Omental fat pad (tissue), 4 donors: Measurements from ENCODE around the gene MRPL41. TPM values are rescaled to one million over a fixed set of nuclear protein-coding genes. Genes with fewer than 3 reads are reported as not detected.
"Not testable (repeated sequence)": the region's sequence is repeated elsewhere in the genome, so short reads cannot be mapped to it uniquely, and the experiment has no call there.

Experiments used
- ATAC-seq: fragments of 150-250 bp; one replicate; pipeline ENCODE4 v1.9.1; 2016; ENCODE audit warnings: mild to moderate bottlenecking, moderate library complexity; ENCODE audit not compliant: low FRiP score
- DNase-seq: peaks from one replicate; pipeline ENCODE4 v3.0.0-alpha.2; 2019; ENCODE audit warnings: low spot score
- total RNA-seq, 4 donors: library from RNA; depleted of rRNA; stranded (reverse); fragments of >200 nt; gene quantifications; one replicate each; pipeline ENCODE4 v1.1.0, GENCODE V29; 2016
- TF ChIP-seq, protein P1 (sequence below), 3 donors: fragments of 450-650 bp; IDR thresholded peaks; one replicate each; pipeline ENCODE4 v1.5.1; 2016 to 2017; ENCODE audit warnings: antibody characterized with exemption in 3 of 3, mild to moderate bottlenecking in 3 of 3, moderate library complexity in 2 of 3

Gene MRPL41
- total RNA-seq, 4 donors from 2014 or later: 41.2 to 82.9 (median 66.6) TPM

DNA sequence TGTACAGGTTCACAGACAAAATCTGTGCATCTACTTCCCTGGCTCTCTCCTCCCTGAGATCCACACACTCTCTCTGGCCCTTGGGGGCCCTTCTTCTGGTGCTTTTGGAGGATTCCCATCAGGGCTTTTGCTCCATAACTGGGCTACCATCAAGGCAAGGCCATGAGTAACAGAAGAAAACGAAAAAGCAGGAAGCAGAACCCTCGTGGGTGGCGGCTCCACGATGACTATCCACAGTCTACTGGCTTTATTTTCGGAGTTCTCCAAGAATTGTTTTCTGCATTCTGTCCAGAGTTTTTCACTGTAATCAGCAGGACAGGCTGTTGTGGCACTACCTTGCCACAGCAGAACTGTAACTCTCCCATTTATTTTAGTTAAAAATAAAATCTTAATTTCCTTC, 21.3 kb upstream of the MRPL41 start:
- TF ChIP-seq, protein P1, sequence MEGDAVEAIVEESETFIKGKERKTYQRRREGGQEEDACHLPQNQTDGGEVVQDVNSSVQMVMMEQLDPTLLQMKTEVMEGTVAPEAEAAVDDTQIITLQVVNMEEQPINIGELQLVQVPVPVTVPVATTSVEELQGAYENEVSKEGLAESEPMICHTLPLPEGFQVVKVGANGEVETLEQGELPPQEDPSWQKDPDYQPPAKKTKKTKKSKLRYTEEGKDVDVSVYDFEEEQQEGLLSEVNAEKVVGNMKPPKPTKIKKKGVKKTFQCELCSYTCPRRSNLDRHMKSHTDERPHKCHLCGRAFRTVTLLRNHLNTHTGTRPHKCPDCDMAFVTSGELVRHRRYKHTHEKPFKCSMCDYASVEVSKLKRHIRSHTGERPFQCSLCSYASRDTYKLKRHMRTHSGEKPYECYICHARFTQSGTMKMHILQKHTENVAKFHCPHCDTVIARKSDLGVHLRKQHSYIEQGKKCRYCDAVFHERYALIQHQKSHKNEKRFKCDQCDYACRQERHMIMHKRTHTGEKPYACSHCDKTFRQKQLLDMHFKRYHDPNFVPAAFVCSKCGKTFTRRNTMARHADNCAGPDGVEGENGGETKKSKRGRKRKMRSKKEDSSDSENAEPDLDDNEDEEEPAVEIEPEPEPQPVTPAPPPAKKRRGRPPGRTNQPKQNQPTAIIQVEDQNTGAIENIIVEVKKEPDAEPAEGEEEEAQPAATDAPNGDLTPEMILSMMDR (IDR thresholded peaks at IDR 0.05): no peak
- DNase-seq (no peak), ATAC-seq (no peak)

DNA sequence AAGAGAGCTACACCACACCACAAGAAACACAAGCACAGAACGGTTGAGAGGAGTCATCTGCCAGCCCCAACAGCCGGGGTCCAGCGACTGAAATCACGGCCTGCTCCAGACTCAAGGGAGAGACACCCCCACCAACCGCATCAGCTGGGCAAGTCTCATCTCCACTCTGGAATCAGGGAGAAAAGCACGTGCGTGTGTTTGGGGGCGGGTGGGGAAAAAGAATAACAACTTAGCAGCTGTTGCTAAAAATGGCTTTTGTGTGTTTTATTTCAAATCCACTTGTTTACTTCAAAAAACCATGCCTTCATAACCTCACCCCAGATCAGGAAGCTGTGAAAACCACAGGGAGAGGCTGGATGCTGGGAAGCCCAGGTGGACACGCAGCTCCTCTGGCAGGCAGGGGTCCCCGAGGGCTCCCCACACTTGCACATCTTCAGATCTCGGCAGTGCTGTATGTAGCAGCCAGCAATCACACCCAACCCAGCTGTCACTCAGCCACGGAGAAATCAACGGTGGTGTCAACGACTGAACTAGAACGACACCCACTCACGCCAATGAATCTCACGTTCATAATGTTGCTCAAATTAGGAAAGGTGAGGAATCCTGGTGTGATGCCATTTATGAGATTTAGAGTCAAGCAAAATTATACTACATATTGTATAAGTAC, 20.4 kb upstream of the MRPL41 start:
- no peak for DNase-seq
- TF ChIP-seq, protein P1 (IDR thresholded peaks at IDR 0.05): no peak
- ATAC-seq: no peak

DNA sequence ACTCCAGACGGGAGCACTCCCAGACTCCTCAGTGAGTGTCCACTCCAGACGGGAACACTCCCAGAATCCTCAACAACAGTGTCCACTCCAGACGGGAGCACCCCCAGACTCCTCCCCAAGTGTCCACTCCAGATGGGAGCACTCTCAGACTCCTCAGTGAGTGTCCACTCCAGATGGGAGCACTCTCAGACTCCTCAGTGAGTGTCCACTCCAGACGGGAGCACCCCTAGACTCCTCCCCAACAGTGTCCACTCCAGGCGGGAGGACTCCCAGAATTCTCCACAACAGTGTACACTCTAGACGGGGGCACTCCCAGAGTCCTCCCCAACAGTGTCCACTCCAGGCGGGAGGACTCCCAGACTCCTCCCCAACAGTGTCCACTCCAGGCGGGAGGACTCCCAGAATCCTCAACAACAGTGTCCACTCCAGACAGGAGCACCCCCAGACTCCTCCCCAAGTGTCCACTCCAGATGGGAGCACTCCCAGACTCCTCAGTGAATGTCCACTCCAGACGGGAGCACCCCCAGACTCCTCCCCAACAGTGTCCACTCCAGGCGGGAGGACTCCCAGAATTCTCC, 18.7 kb upstream of the MRPL41 start:
- not testable (repeated sequence) for ATAC-seq, DNase-seq

DNA sequence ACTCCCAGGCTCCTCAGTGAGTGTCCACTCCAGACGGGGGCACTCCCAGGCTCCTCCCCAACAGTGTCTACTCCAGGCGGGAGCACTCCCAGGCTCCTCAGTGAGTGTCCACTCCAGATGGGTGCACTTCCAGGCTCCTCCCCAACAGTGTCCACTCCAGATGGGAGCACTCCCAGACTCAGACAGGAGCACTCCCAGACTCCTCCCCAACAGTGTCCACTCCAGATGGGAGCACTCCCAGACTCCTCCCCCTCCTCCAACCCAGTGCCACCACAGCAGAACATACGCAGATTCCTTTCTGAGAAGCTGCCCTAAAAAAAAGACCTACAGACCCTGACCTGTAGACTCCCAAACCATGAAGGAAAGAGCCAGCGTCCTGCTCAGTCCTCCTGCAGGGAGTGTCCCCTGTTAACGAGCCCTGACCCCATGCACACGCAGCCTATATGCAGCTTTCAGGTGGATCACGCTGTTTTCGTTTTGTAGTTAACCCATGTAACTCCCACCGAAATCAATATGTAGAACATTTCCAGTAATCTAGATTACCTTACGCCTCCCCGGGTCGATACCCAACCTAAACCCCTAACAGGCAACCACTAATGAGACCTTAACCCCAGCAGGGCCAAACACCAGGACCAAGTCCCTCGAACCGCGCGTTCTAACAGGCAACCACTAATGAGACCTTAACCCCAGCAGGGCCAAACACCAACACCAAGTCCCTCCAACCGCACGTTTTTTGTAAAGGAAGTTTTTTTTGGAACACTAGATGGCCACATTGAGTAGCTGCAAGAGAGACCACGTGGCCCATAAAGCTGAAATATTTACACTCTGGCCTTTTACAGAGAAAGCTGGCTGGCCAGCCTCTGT, 17.2 kb upstream of the MRPL41 start:
- TF ChIP-seq, protein P1 (IDR thresholded peaks at IDR 0.05): no peak
- ATAC-seq (no peak), DNase-seq (no peak)

DNA sequence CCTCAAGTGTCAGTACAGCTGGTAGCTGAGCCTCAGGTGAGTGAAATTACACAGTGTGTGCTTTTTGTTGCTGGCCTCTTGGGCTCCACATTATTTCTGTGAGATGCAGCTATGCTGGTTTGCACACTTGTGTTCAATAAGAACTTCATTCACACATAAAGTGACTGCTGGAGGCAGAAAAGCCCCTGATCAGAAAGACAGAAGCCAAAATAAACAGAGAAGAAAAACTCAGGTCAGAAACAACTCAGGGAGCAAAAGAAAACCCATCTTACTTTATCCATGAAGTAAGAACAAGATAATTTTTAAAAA, 16.6 kb upstream of the MRPL41 start:
- TF ChIP-seq, protein P1 (IDR thresholded peaks at IDR 0.05): no peak
- ATAC-seq (no peak), DNase-seq (no peak)

DNA sequence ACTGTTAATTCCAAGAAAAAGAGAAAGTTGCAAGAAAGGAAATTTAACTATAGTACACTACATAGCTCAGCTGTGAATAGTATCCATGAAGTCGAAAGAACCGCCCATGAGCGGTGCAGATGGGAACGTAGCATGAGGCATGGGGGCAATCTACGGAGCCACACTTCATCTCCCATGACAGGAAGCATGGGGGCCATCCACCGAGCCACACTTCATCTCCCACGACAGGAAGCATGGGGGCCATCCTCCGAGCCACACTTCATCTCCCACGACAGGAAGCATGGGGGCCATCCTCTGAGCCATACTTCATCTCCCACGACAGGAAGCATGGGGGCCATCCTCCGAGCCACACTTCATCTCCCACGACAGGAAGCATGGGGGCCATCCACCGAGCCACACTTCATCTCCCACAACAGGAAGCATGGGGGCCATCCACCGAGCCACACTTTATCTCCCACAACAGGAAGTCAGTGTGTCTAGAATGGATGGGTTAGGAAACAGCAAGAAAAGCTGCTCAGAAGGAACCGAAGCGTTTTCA, 15.0 kb upstream of the MRPL41 start:
- not testable (repeated sequence) for DNase-seq

DNA sequence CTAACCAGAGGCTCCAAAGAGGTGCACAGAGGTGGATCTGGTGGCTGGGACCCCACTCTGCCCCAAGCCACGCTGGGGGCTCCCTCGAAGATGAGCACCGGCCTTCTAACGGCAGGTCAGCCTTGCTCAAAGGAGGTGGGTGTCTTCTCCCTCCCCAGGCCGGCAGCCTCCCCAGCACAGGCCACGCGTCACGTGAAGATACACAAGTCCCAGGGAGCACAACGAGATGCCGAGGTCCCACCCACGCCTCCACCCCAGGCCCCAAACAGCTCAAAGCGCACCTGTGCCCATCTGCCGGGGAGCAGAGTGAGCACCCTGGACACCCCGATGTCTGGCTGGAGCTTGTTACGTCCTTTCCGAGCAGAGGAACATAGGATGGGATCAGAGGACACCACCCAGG, 13.6 kb upstream of the MRPL41 start:
- no peak for DNase-seq
- no peak for ATAC-seq
- TF ChIP-seq, protein P1 (IDR thresholded peaks at IDR 0.05): no peak

More for the DNA sequence above, 15.0 kb upstream of the MRPL41 start:
- not testable (repeated sequence) for ATAC-seq
